K562 (cell line): Measurements from ENCODE around the gene TRMT1. TPM values are rescaled to one million over a fixed set of nuclear protein-coding genes. Genes with fewer than 3 reads are reported as not detected.
A peak's percentile ranks its signal among the peaks of the same experiment; 100 is the strongest.

ENCODE experiments used
- BMI1 ChIP-seq: fragments of 150-350 bp; IDR thresholded peaks from 2 replicates; pipeline ENCODE4 v1.6.1; 2014; ENCODE audit warnings: low read length
- CREB1 ChIP-seq, 2 experiments: sonication (generic) in 1 of 2; formaldehyde crosslinking in 1 of 2; IDR thresholded peaks; 2 replicates each; pipeline versions ENCODE4 v1.6.1 to v1.8.0; 2012 to 2022; ENCODE audit warnings: inconsistent platforms in 1 of 2, mild to moderate bottlenecking in 1 of 2, missing genetic modification reagents in 1 of 2, moderate library complexity in 1 of 2
- EP300 ChIP-seq: IDR thresholded peaks from 2 replicates; pipeline ENCODE4 v1.6.1; 2012; ENCODE audit warnings: low read length, improper control_type of control experiment
- GABPB1 ChIP-seq: sonication (generic); formaldehyde crosslinking; IDR thresholded peaks from 2 replicates; pipeline ENCODE4 v1.8.0; 2022; ENCODE audit warnings: mild to moderate bottlenecking, missing genetic modification reagents
- L3MBTL2 ChIP-seq: fragments of 450-650 bp; IDR thresholded peaks from 2 replicates; pipeline ENCODE4 v1.6.1; 2016; ENCODE audit warnings: mild to moderate bottlenecking, moderate library complexity
- LARP7 ChIP-seq: fragments of 450-650 bp; IDR thresholded peaks from 2 replicates; pipeline ENCODE4 v1.6.1; 2016
- NONO ChIP-seq, 2 experiments: fragments of 200-400 bp in 1 of 2; fragments of 450-650 bp in 1 of 2; formaldehyde crosslinking in 1 of 2; IDR thresholded peaks; 2 replicates each; pipeline ENCODE4 v1.6.1; 2017; ENCODE audit warnings: low read depth in 2 of 2, mild to moderate bottlenecking in 2 of 2, moderate library complexity in 2 of 2, low read length in 1 of 2
- POLR2AphosphoS2 ChIP-seq: IDR thresholded peaks from 2 replicates; pipeline ENCODE4 v1.6.1; 2012; ENCODE audit warnings: low read length, improper control_type of control experiment
- SIN3A ChIP-seq, 2 experiments: fragments of 150-350 bp in 1 of 2; IDR thresholded peaks; 2 replicates each; pipeline ENCODE4 v1.6.1; 2011 to 2016; ENCODE audit warnings: borderline replicate concordance in 2 of 2, low read depth in 2 of 2, low read length in 2 of 2, mild to moderate bottlenecking in 2 of 2, moderate library complexity in 2 of 2; ENCODE audit not compliant: control insufficient read depth in 1 of 2
- SLC30A9 ChIP-seq: fragments of 250-450 bp; sonication (Bioruptor Pico); IDR thresholded peaks from 2 replicates; pipeline ENCODE4 v1.8.0; 2022; ENCODE audit warnings: mild to moderate bottlenecking, moderate library complexity
- SP2 ChIP-seq: IDR thresholded peaks from 2 replicates; pipeline ENCODE4 v1.6.1; 2011; ENCODE audit warnings: mild to moderate bottlenecking, low read depth, low read length, moderate library complexity; ENCODE audit not compliant: poor library complexity, severe bottlenecking; ENCODE audit errors: extremely low read depth
- polyA plus RNA-seq, 8 experiments: library from polyadenylated mRNA; depleted of rRNA in 4 of 8; stranded (reverse) in 5 of 8; unstranded in 3 of 8; fragments of >200 nt; fragmentation: Nextera tagmentation in 2 of 8; fragmentation: Illumina TruSeq in 1 of 8; extraction: Ambion mirVana in 2 of 8; extraction: Trizol in 1 of 8; gene quantifications; 2 replicates each; pipeline versions ENCODE4 v1.2.1 to v1.2.3, GENCODE V29; 2011 to 2014; ENCODE audit warnings: inconsistent platforms in 1 of 8, missing spikeins in 1 of 8
- total RNA-seq, 7 experiments: library from RNA; depleted of rRNA in 6 of 7; stranded (reverse); fragments of >200 nt in 6 of 7; fragmentation: Illumina TruSeq in 2 of 7; extraction: Trizol in 2 of 7; gene quantifications; 2 replicates each; pipeline versions ENCODE4 v1.2.1 to v1.2.3, GENCODE V29; 2011 to 2021; ENCODE audit warnings: low replicate concordance in 1 of 7
- TF ChIP-seq, protein P1 (sequence below): sonication (generic); formaldehyde crosslinking; IDR thresholded peaks from 2 replicates; pipeline ENCODE4 v1.8.0; 2022; ENCODE audit warnings: missing genetic modification reagents, mild to moderate bottlenecking, borderline replicate concordance
- TF ChIP-seq, protein P2 (sequence below), 2 experiments: fragments of 450-650 bp; IDR thresholded peaks; 2 replicates each; pipeline ENCODE4 v1.6.1; 2016
- TF ChIP-seq, protein P3 (sequence below): sonication (generic); formaldehyde crosslinking; IDR thresholded peaks from 2 replicates; pipeline ENCODE4 v1.9.0; 2022; ENCODE audit warnings: mild to moderate bottlenecking, missing genetic modification reagents
- TF ChIP-seq, protein P4 (sequence below): fragments of 450-650 bp; IDR thresholded peaks from 2 replicates; pipeline ENCODE4 v1.6.1; 2016; ENCODE audit warnings: borderline replicate concordance
- TF ChIP-seq, protein P5 (sequence below): fragments of 450-650 bp; IDR thresholded peaks from 2 replicates; pipeline ENCODE4 v1.7.0; 2016; ENCODE audit warnings: borderline replicate concordance

TRMT1 gene
- total and polyA plus RNA-seq, 9 of the 15 experiments (the other 6 are each of a cell fraction or from before 2014, with no cell fraction given): 5.8 to 158 (median 54.3) TPM

DNA sequence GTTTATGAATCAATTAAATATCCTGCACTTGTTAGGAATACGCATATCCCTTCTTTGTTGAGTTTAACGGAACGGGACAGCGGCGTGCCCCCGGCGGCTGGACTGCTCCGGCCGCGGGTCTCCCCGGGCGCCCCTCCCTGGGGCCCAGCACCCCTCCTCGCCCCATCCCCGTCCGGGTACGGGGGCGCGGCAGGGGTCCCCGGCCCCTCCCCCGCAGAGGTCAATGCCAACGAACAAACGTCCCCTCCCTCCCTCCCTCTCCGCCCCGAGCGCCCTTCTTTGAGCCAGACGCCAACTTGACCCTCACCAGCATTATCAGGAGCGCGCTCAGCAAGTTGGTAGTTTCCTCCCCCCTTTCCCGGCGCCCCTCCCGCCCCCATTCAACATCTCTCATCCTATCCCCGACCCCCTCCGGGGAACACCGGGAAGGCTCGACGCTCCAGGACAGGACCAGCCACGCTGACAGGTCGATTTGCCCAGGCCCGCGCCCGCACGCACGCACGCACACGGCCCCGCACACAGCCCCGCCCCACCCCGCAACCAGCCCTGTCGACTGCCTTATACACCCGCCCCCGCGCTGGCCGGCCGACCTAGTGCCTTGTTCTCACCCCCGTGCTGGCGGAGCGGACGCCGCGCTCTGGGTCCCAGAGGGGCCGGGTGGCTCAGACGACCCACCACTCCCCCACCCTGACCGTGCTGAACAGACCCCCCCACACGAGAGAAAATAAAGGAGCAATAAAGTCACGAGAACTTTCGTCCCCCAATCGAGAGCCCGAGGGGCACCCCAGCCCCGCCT lies 18.9 kb downstream of the TRMT1 start (continued):
- TF ChIP-seq, protein P1, sequence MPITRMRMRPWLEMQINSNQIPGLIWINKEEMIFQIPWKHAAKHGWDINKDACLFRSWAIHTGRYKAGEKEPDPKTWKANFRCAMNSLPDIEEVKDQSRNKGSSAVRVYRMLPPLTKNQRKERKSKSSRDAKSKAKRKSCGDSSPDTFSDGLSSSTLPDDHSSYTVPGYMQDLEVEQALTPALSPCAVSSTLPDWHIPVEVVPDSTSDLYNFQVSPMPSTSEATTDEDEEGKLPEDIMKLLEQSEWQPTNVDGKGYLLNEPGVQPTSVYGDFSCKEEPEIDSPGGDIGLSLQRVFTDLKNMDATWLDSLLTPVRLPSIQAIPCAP: no peak
- TF ChIP-seq SLC30A9: no peak
- peak; percentile 27 to 66; a peak in 3 of 4 replicates for TF ChIP-seq NONO (IDR thresholded peaks at IDR 0.05; ENCODE audit: low read depth in 2 of 2, low read length in 1 of 2)
- TF ChIP-seq LARP7: no peak
- TF ChIP-seq EP300: no peak
- TF ChIP-seq, protein P2, sequence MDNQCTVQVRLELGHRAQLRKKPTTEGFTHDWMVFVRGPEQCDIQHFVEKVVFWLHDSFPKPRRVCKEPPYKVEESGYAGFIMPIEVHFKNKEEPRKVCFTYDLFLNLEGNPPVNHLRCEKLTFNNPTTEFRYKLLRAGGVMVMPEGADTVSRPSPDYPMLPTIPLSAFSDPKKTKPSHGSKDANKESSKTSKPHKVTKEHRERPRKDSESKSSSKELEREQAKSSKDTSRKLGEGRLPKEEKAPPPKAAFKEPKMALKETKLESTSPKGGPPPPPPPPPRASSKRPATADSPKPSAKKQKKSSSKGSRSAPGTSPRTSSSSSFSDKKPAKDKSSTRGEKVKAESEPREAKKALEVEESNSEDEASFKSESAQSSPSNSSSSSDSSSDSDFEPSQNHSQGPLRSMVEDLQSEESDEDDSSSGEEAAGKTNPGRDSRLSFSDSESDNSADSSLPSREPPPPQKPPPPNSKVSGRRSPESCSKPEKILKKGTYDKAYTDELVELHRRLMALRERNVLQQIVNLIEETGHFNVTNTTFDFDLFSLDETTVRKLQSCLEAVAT (IDR thresholded peaks at IDR 0.05): no peak
- no peak for TF ChIP-seq BMI1
- TF ChIP-seq SP2: no peak
- TF ChIP-seq, protein P3, sequence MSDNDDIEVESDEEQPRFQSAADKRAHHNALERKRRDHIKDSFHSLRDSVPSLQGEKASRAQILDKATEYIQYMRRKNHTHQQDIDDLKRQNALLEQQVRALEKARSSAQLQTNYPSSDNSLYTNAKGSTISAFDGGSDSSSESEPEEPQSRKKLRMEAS (CRISPR knock-in tag): peak; percentile 38; the same call in 1 of the 2 replicates
- peak; percentile 45 to 59; a peak in 2 of 4 replicates for TF ChIP-seq SIN3A (IDR thresholded peaks at IDR 0.05; ENCODE audit: borderline replicate concordance in 2 of 2, control insufficient read depth in 1 of 2, low read depth in 2 of 2, low read length in 2 of 2)
- TF ChIP-seq CREB1 (IDR thresholded peaks at IDR 0.05): 0 out of 2 replicates have a peak, but pooled peaks have one; percentile 20
- peak; percentile 29; the same call in 1 of the 2 replicates for TF ChIP-seq CREB1 (CRISPR knock-in tag; IDR thresholded peaks at IDR 0.05)
- peak; percentile 98 for TF ChIP-seq POLR2AphosphoS2
- TF ChIP-seq, protein P4, sequence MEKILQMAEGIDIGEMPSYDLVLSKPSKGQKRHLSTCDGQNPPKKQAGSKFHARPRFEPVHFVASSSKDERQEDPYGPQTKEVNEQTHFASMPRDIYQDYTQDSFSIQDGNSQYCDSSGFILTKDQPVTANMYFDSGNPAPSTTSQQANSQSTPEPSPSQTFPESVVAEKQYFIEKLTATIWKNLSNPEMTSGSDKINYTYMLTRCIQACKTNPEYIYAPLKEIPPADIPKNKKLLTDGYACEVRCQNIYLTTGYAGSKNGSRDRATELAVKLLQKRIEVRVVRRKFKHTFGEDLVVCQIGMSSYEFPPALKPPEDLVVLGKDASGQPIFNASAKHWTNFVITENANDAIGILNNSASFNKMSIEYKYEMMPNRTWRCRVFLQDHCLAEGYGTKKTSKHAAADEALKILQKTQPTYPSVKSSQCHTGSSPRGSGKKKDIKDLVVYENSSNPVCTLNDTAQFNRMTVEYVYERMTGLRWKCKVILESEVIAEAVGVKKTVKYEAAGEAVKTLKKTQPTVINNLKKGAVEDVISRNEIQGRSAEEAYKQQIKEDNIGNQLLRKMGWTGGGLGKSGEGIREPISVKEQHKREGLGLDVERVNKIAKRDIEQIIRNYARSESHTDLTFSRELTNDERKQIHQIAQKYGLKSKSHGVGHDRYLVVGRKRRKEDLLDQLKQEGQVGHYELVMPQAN: no peak
- TF ChIP-seq, protein P5, sequence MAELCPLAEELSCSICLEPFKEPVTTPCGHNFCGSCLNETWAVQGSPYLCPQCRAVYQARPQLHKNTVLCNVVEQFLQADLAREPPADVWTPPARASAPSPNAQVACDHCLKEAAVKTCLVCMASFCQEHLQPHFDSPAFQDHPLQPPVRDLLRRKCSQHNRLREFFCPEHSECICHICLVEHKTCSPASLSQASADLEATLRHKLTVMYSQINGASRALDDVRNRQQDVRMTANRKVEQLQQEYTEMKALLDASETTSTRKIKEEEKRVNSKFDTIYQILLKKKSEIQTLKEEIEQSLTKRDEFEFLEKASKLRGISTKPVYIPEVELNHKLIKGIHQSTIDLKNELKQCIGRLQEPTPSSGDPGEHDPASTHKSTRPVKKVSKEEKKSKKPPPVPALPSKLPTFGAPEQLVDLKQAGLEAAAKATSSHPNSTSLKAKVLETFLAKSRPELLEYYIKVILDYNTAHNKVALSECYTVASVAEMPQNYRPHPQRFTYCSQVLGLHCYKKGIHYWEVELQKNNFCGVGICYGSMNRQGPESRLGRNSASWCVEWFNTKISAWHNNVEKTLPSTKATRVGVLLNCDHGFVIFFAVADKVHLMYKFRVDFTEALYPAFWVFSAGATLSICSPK: no peak
- 0 out of 2 replicates have a peak, but pooled peaks have one; percentile 60 for TF ChIP-seq GABPB1 (CRISPR knock-in tag)
- no peak for TF ChIP-seq L3MBTL2
